Activated B cell treated with CpG ODN at 0.5 μM for 24 hours (primary cell): ENCODE measurements around the gene THEM5. TPM values are rescaled to one million over a fixed set of nuclear protein-coding genes. Genes with fewer than 3 reads are reported as not detected.
"Not testable (repeated sequence)": the region's sequence is repeated elsewhere in the genome, so short reads cannot be mapped to it uniquely, and the experiment has no call there.

Experiments used
- ATAC-seq: fragments of 200-7000 bp; cut with Tn5 transposase; one replicate; pipeline ENCODE4 v1.10.0; 2021; ENCODE audit warnings: low read depth, mild to moderate bottlenecking, moderate library complexity
- CTCF ChIA-PET: fragments of 350-600 bp; sonication (Branson Sonifier 250); formaldehyde crosslinking; loops from one replicate; lab custom pipeline; 2021; ENCODE audit warnings: antibody characterized with exemption; lab: Charles Lee
- POLR2A ChIA-PET: fragments of 350-600 bp; sonication (Branson Sonifier 250); formaldehyde crosslinking; loops from one replicate; lab custom pipeline; 2021; ENCODE audit warnings: antibody characterized with exemption; lab: Charles Lee
- DNase-seq: peaks from one replicate; pipeline ENCODE4 v3.0.0; 2022
- H3K27ac Mint-ChIP-seq: one replicate; pipeline ENCODE4 v1.8.0; 2020; ENCODE audit warnings: mixed read lengths
- H3K27me3 Mint-ChIP-seq: one replicate; pipeline ENCODE4 v1.8.0; 2021; ENCODE audit warnings: mixed read lengths
- H3K36me3 Mint-ChIP-seq: one replicate; pipeline ENCODE4 v1.8.0; 2021; ENCODE audit warnings: low read depth, mixed read lengths
- H3K4me1 Mint-ChIP-seq: one replicate; pipeline ENCODE4 v1.8.0; 2021; ENCODE audit warnings: mixed read lengths
- H3K4me3 Mint-ChIP-seq: one replicate; pipeline ENCODE4 v1.8.0; 2020; ENCODE audit warnings: mild to moderate bottlenecking, mixed read lengths
- H3K9me3 Mint-ChIP-seq: one replicate; pipeline ENCODE4 v1.8.0; 2020; ENCODE audit warnings: mixed read lengths
- CTCF ChIP-seq: fragments of 200-600 bp; IDR thresholded peaks from one replicate; pipeline ENCODE4 v1.8.0; 2022; ENCODE audit warnings: antibody characterized with exemption, mild to moderate bottlenecking
- intact Hi-C: fragments of 100-400 bp; cut with micrococcal nuclease; formaldehyde crosslinking; loops from one replicate; pipeline ENCODE4 v1.15.1; 2024
- total RNA-seq: library from RNA; stranded (reverse); gene quantifications from 2 replicates; pipeline ENCODE4 v1.2.3, GENCODE V29; 2022

Gene THEM5
- total RNA-seq, 1 donor from 2014 or later: not detected

GRCh38 chr1:151885479-151885878 lies 32.0 kb upstream of the THEM5 start:
- Mint-ChIP-seq H3K4me1 (peaks cover 10% of the 10 kb centered on the region), H3K27ac (no peak overlapping the region), H3K9me3 (peaks cover 3% of the 10 kb centered on the region), H3K27me3 (no peaks in the 10 kb centered on the region), H3K4me3 (no peak overlapping the region), H3K36me3 (peaks cover 14% of the 10 kb centered on the region)
- intact Hi-C loops: no loop called here
- POLR2A ChIA-PET: no interaction called here
- DNase-seq (no peak), ATAC-seq (no peak)
- CTCF ChIA-PET: interaction anchor here (2.3 kb wide), 1 partner anchor 116 kb away, joined by 6 read pairs; no protein-coding TSS in a partner anchor
- TF ChIP-seq CTCF: no peak

- ChIA-PET POLR2A (interaction anchor here (1.0 kb wide), 1 partner anchor 24 kb away, joined by 3 read pairs; the partner anchor contains the start of gene THEM4), CTCF (interaction anchor here (1.0 to 2.3 kb wide), 2 partner anchors 117 to 119 kb away, joined by 3 to 6 read pairs; no protein-coding TSS in a partner anchor)
- H3K4me3 Mint-ChIP-seq, ATAC-seq, intact Hi-C loops, H3K27ac Mint-ChIP-seq, DNase-seq, H3K27me3 Mint-ChIP-seq, H3K9me3 Mint-ChIP-seq, H3K4me1 Mint-ChIP-seq: not testable (repeated sequence)
- peaks cover 14% of the 10 kb centered on the region for H3K36me3 Mint-ChIP-seq
Measured at GRCh38 chr1:151884879-151885278, 31.4 kb upstream of the THEM5 start.

DNA sequence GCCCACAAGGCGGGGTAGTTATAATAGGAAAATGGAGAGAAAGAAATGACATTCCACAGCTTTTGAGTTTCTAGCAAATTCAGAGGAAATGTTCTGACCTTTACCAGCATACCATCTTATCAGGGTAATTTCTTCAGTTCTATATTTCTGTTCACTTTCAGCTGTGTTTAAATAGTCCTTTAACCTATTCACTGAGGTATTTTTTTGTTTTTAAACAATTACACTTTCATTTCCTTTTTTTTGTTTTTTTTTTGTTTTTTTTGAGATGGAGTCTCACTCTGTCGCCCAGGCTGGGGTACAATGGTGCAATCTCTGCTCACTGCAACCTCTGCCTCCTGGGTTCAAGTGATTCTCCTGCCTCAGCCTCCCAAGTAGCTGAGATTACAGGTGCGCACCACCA lies 30.9 kb upstream of the THEM5 start:
- H3K9me3 Mint-ChIP-seq, intact Hi-C loops, H3K4me1 Mint-ChIP-seq, H3K4me3 Mint-ChIP-seq, ATAC-seq, H3K27ac Mint-ChIP-seq, H3K27me3 Mint-ChIP-seq, DNase-seq: not testable (repeated sequence)
- ChIA-PET POLR2A (interaction anchor here (1.0 kb wide), 1 partner anchor 25 kb away, joined by 3 read pairs; the partner anchor contains the start of gene THEM4), CTCF (interaction anchor here (0.9 to 1.0 kb wide), 2 partner anchors 118 to 119 kb away, joined by 3 to 6 read pairs; no protein-coding TSS in a partner anchor)
- H3K36me3 Mint-ChIP-seq: peaks cover 14% of the 10 kb centered on the region

GRCh38 chr1:151883898-151884297 lies 30.4 kb upstream of the THEM5 start:
- ChIA-PET POLR2A (interaction anchor here (1.0 kb wide), 1 partner anchor 25 kb away, joined by 3 read pairs; the partner anchor contains the start of gene THEM4), CTCF (interaction anchor here (0.9 to 1.0 kb wide), 2 partner anchors 118 to 120 kb away, joined by 3 to 6 read pairs; no protein-coding TSS in a partner anchor)
- H3K27me3 Mint-ChIP-seq, H3K9me3 Mint-ChIP-seq, H3K27ac Mint-ChIP-seq, intact Hi-C loops, H3K4me1 Mint-ChIP-seq, DNase-seq, H3K4me3 Mint-ChIP-seq, ATAC-seq: not testable (repeated sequence)
- H3K36me3 Mint-ChIP-seq: peaks cover 11% of the 10 kb centered on the region

DNA sequence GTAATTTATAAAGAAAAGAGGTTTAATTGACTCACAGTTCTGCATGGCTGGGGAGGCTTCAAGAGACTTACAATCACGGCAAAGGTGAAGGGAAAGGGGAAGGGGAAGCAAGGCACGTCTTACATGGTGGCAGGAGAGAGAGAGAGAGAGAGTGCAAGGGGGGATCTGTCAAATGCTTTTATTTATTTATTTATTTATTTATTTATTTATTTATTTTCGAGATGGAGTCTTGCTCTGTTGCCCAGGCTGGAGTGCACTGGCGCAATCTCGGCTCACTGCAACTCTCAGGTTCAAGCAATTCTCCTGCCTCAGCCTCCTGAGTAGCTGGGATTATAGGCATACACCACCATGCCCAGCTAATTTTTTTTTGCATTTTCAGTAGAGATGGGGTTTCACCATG lies 29.4 kb upstream of the THEM5 start:
- H3K4me3 Mint-ChIP-seq, ATAC-seq, H3K4me1 Mint-ChIP-seq, POLR2A ChIA-PET, H3K27ac Mint-ChIP-seq, H3K36me3 Mint-ChIP-seq, intact Hi-C loops, DNase-seq, H3K27me3 Mint-ChIP-seq, H3K9me3 Mint-ChIP-seq: not testable (repeated sequence)
- CTCF ChIA-PET: interaction anchor here (2.2 kb wide), 1 partner anchor 119 kb away, joined by 9 read pairs; no protein-coding TSS in a partner anchor

- DNase-seq: no peak
- no peaks in the 10 kb centered on the region for H3K27me3 Mint-ChIP-seq
- intact Hi-C loops: no loop called here
- TF ChIP-seq CTCF: no peak
- CTCF ChIA-PET: interaction anchor here (0.9 to 2.2 kb wide), 2 partner anchors 8 to 119 kb away, joined by 5 to 9 read pairs; no protein-coding TSS in a partner anchor
- H3K4me1 Mint-ChIP-seq: peaks cover 10% of the 10 kb centered on the region
- ATAC-seq: no peak
- H3K27ac Mint-ChIP-seq: no peak overlapping the region
- H3K9me3 Mint-ChIP-seq: peaks cover 3% of the 10 kb centered on the region
- no peak overlapping the region for H3K4me3 Mint-ChIP-seq
- H3K36me3 Mint-ChIP-seq: peaks cover 5% of the 10 kb centered on the region
- POLR2A ChIA-PET: no interaction called here
Measured at GRCh38 chr1:151882466-151882865, 29.0 kb upstream of the THEM5 start.

- POLR2A ChIA-PET: no interaction called here
- H3K27me3 Mint-ChIP-seq: no peaks in the 10 kb centered on the region
- DNase-seq (no peak), ATAC-seq (no peak)
- no peak overlapping the region for H3K4me3 Mint-ChIP-seq
- no peak overlapping the region for H3K27ac Mint-ChIP-seq
- peaks cover 10% of the 10 kb centered on the region for H3K4me1 Mint-ChIP-seq
- H3K36me3 Mint-ChIP-seq: peaks cover 3% of the 10 kb centered on the region
- no peaks in the 10 kb centered on the region for H3K9me3 Mint-ChIP-seq
- CTCF ChIA-PET: interaction anchor here (0.7 to 2.2 kb wide), 4 partner anchors 9 to 437 kb away, joined by 3 to 9 read pairs (median 4); no protein-coding TSS in a partner anchor
- TF ChIP-seq CTCF: no peak
- intact Hi-C loops: no loop called here
Measured at GRCh38 chr1:151881479-151881878, 28.0 kb upstream of the THEM5 start.
